ENCODE measurements around the gene FRMD1. TPM values are rescaled to one million over a fixed set of nuclear protein-coding genes. Genes with fewer than 3 reads are reported as not detected.

The FRMD1 gene
- total RNA-seq, 2 experiments from 2014 or later, result not detected

- Mint-ChIP-seq H3K27ac (no peak overlapping the region), H3K4me3 (no peak overlapping the region), H3K9me3 (no peaks in the 10 kb centered on the region), H3K27me3 (no peaks in the 10 kb centered on the region), H3K36me3 (no peaks in the 10 kb centered on the region), H3K4me1 (no peaks in the 10 kb centered on the region)
- no peak for DNase-seq
- ATAC-seq (ENCODE audit: low read depth), result no peak
- POLR2A ChIA-PET, result no interaction called here
Measured at GRCh38 chr6:168054765-168055560, 24.0 kb downstream of the FRMD1 start.

GRCh38 chr6:168053957-168054471 is 25.0 kb downstream of the FRMD1 start:
- POLR2A ChIA-PET, result no interaction called here
- no peaks in the 10 kb centered on the region for H3K36me3 Mint-ChIP-seq
- ATAC-seq (ENCODE audit: low read depth) (no peak), DNase-seq (no peak)
- no peaks in the 10 kb centered on the region for H3K9me3 Mint-ChIP-seq
- no peak overlapping the region for H3K4me3 Mint-ChIP-seq
- no peaks in the 10 kb centered on the region for H3K27me3 Mint-ChIP-seq
- no peak overlapping the region for H3K27ac Mint-ChIP-seq
- no peaks in the 10 kb centered on the region for H3K4me1 Mint-ChIP-seq

- H3K27ac Mint-ChIP-seq, result no peak overlapping the region
- no peaks in the 10 kb centered on the region for H3K9me3 Mint-ChIP-seq
- ATAC-seq (ENCODE audit: low read depth) (no peak), DNase-seq (no peak)
- no peaks in the 10 kb centered on the region for H3K4me1 Mint-ChIP-seq
- H3K4me3 Mint-ChIP-seq, result no peak overlapping the region
- POLR2A ChIA-PET, result no interaction called here
- H3K36me3 Mint-ChIP-seq, result no peaks in the 10 kb centered on the region
- H3K27me3 Mint-ChIP-seq, result no peaks in the 10 kb centered on the region
Measured at GRCh38 chr6:168053086-168053956, 25.7 kb downstream of the FRMD1 start.

DNA sequence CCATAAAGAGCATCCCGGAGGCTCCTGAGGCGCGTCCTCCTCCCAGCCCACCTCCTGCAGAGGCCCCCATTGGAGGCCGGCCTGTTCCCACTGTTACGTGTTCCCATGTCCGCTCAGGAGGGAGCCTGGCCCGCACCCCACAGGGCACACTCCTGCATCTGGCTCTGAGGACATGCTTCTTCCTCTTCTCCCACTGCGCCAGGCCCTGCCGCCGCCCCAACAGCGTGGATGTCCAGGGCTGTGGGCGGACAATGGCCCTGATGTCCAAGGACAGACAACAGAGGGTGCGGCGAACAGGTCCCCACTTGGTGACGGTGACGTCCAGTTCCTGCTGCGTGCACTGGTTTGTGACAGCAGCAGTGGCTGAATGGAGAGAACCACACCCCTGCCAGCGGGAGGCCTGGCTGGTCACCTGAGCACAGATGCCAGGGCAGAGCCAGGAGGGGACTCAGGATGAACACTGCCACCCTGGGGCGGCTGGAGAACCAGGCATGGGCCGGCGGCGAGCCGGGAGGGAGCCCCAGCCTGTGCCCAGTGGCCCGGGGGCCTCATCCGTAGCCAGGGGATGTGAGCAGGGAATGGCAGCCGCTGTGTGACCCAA is 26.6 kb downstream of the FRMD1 start:
- DNase-seq (no peak), ATAC-seq (ENCODE audit: low read depth) (no peak)
- H3K9me3 Mint-ChIP-seq, result no peaks in the 10 kb centered on the region
- no peaks in the 10 kb centered on the region for H3K36me3 Mint-ChIP-seq
- no peak overlapping the region for H3K27ac Mint-ChIP-seq
- POLR2A ChIA-PET, result no interaction called here
- no peak overlapping the region for H3K4me3 Mint-ChIP-seq
- H3K4me1 Mint-ChIP-seq, result no peaks in the 10 kb centered on the region
- no peaks in the 10 kb centered on the region for H3K27me3 Mint-ChIP-seq

DNA sequence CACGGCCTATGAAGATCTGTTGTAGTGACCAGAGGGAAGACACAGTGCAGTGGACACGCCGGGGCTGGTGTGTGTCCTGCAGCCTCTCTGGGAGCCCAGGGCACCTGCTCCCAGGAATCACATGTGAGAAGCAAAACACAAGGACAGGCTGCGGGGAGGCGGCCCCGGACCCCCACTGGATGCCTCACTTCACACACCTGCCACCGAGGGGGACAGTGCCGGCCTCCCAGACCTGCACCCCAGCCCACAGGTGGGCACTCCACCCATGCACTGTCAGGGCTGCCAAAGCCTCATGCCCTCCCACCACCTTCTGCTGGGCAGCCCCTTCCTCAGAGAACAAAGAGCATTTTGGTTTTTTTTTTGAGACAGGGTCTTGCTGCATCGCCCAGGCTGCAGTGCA is 27.4 kb downstream of the FRMD1 start:
- Mint-ChIP-seq H3K4me3 (no peak overlapping the region), H3K36me3 (no peaks in the 10 kb centered on the region), H3K9me3 (no peaks in the 10 kb centered on the region), H3K4me1 (no peaks in the 10 kb centered on the region), H3K27me3 (no peaks in the 10 kb centered on the region), H3K27ac (no peak overlapping the region)
- ATAC-seq (ENCODE audit: low read depth) (no peak), DNase-seq (no peak)
- POLR2A ChIA-PET, result no interaction called here

- no peak for ATAC-seq (ENCODE audit: low read depth)
- no peak overlapping the region for H3K4me3 Mint-ChIP-seq
- H3K36me3 Mint-ChIP-seq, result no peaks in the 10 kb centered on the region
- POLR2A ChIA-PET, result no interaction called here
- DNase-seq, result no peak
- H3K9me3 Mint-ChIP-seq, result no peaks in the 10 kb centered on the region
- no peaks in the 10 kb centered on the region for H3K4me1 Mint-ChIP-seq
- H3K27me3 Mint-ChIP-seq, result no peaks in the 10 kb centered on the region
- no peak overlapping the region for H3K27ac Mint-ChIP-seq
Measured at GRCh38 chr6:168050881-168051586, 28.0 kb downstream of the FRMD1 start.

DNA sequence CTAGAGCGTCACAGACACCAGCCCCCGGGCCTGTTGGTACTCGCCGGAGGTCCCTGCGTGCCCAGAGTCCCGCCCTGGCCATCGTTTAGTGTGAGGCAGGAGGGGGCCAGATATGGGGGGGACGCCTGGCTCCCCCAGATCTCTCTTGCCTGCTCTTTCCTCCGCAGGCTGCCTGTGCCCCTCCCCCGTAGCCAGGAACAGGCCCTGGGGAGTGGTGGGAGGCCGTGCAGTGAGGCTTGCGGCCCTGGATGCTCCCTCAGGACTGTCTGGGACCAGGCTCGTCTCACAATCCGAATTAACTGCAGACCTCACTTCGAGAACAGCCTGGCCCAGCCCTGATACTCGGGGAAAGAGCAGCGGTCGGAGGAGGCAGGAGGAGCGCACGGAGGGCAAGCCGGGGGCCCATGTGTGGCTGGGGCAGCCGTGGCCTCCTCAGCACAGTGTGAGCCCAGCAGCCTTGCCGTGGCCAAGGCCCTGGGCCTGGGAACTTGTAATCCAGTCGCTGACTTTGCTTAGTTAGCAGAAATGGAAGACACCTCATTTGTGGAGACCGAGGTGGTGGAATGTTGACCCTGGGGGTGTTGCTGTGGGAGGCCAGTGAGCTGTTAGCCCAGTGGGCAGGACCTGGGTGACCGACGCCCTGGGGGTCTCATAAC is 28.7 kb downstream of the FRMD1 start:
- no peaks in the 10 kb centered on the region for H3K27me3 Mint-ChIP-seq
- H3K9me3 Mint-ChIP-seq, result no peaks in the 10 kb centered on the region
- no peaks in the 10 kb centered on the region for H3K4me1 Mint-ChIP-seq
- no peaks in the 10 kb centered on the region for H3K36me3 Mint-ChIP-seq
- H3K27ac Mint-ChIP-seq, result no peak overlapping the region
- ATAC-seq (ENCODE audit: low read depth) (no peak), DNase-seq (no peak)
- POLR2A ChIA-PET, result no interaction called here
- no peak overlapping the region for H3K4me3 Mint-ChIP-seq

- POLR2A ChIA-PET, result no interaction called here
- Mint-ChIP-seq H3K36me3 (no peaks in the 10 kb centered on the region), H3K27ac (no peak overlapping the region), H3K4me3 (no peak overlapping the region), H3K4me1 (no peaks in the 10 kb centered on the region), H3K9me3 (no peaks in the 10 kb centered on the region), H3K27me3 (no peaks in the 10 kb centered on the region)
- DNase-seq, result no peak
- ATAC-seq (ENCODE audit: low read depth), result no peak
Measured at GRCh38 chr6:168049706-168050224, 29.2 kb downstream of the FRMD1 start.

GRCh38 chr6:168049277-168049676 is 29.7 kb downstream of the FRMD1 start:
- ATAC-seq (ENCODE audit: low read depth) (no peak), DNase-seq (no peak)
- no peaks in the 10 kb centered on the region for H3K36me3 Mint-ChIP-seq
- H3K4me3 Mint-ChIP-seq, result no peak overlapping the region
- POLR2A ChIA-PET, result no interaction called here
- no peaks in the 10 kb centered on the region for H3K27me3 Mint-ChIP-seq
- H3K9me3 Mint-ChIP-seq, result no peaks in the 10 kb centered on the region
- no peaks in the 10 kb centered on the region for H3K4me1 Mint-ChIP-seq
- no peak overlapping the region for H3K27ac Mint-ChIP-seq

GRCh38 chr6:168048724-168049025 is 30.3 kb downstream of the FRMD1 start:
- ATAC-seq (ENCODE audit: low read depth) (no peak), DNase-seq (no peak)
- POLR2A ChIA-PET, result no interaction called here
- H3K4me1 Mint-ChIP-seq, result no peaks in the 10 kb centered on the region
- no peaks in the 10 kb centered on the region for H3K9me3 Mint-ChIP-seq
- H3K4me3 Mint-ChIP-seq, result no peak overlapping the region
- no peaks in the 10 kb centered on the region for H3K27me3 Mint-ChIP-seq
- no peak overlapping the region for H3K27ac Mint-ChIP-seq
- H3K36me3 Mint-ChIP-seq, result no peaks in the 10 kb centered on the region

DNA sequence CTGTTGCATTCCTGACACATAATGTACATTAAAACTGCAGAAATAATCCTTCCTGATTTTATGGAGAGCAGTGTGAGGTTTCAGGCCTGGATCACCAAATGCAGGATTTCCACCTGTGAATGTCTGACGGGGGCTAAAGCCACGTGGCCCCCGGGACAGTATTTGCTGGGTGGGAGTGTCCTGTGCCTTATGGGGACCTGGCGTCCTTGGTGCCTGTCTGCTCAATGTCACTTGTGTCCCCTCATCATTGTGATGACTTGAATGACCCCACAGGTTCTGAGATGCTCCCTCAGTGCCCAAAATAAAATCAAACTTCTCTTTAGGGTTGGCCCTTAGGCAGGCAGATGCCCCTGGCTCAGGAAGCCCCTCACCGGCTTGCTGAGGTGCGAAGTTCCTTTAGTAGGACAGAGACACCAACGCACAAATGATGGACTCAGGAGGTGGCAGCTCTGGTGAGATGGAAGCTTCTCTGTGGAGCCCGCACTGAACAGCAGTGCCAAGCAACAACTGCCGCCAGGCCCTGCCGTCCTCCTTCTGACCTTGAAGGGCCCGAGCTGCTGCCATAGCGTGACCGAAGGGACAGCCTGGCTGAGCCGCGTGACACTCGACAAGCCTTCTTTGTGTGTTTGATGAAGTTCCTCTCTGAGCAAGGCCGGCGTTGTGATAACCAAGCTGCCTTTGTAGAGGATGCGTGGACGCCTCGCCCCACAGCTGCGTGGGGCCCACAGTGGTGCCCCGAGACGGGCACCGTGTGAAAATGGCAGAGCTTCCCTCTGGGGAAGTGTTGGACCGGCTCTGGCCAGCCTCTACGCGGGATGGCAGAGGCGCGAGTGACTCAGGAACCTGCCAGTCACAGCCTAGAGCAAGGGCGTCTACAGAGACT is 30.9 kb downstream of the FRMD1 start:
- Mint-ChIP-seq H3K9me3 (no peaks in the 10 kb centered on the region), H3K4me3 (no peak overlapping the region), H3K27ac (no peak overlapping the region), H3K27me3 (no peaks in the 10 kb centered on the region), H3K4me1 (no peaks in the 10 kb centered on the region), H3K36me3 (no peaks in the 10 kb centered on the region)
- ATAC-seq (ENCODE audit: low read depth) (no peak), DNase-seq (no peak)
- POLR2A ChIA-PET, result no interaction called here

DNA sequence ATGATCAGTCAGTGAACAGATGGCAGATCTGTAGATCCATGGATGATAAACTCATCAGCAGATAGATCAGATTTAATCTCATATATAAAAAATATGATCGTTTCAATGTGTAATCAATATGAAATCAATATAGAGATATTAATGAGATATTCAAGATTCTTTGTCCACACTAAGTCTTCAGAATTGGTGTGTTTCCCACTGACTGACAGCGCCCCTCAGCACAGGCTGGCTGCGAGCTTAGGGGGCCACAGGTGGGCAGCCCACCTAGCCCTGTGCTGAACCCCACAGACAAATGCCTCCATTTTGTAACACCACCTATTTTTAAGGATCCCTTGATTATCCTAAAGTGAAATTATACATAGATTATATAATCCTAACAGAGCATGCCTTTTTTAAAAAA is 32.3 kb downstream of the FRMD1 start:
- POLR2A ChIA-PET, result no interaction called here
- Mint-ChIP-seq H3K36me3 (no peaks in the 10 kb centered on the region), H3K4me3 (no peak overlapping the region), H3K4me1 (no peaks in the 10 kb centered on the region), H3K9me3 (no peaks in the 10 kb centered on the region), H3K27ac (no peak overlapping the region), H3K27me3 (no peaks in the 10 kb centered on the region)
- DNase-seq (no peak), ATAC-seq (ENCODE audit: low read depth) (no peak)

Data from activated naive CD8-positive, alpha-beta T cell treated with anti-CD3 and anti-CD28 coated beads, Interleukin-2, amount 10 ng/mL, durations not matched to agents 7 days and 5 days (primary cell).